Epithelial cell of prostate (primary cell): ENCODE measurements around the gene KCNK4.

ENCODE experiments used
- DNase-seq: peaks from one replicate; pipeline ENCODE4 v3.0.0-alpha.2; 2011; ENCODE audit warnings: low read depth, low spot score
- H3K27ac ChIP-seq: fragments of 450-650 bp; 2 replicates; pipeline ENCODE4 v1.5.1; 2017; ENCODE audit warnings: mild to moderate bottlenecking

KCNK4 gene

GRCh38 chr11:64267207-64267945, 23.7 kb upstream of the KCNK4 start:
- DNase-seq, result no peak
- H3K27ac ChIP-seq, result peak overlapping the region; percentile 97

DNA sequence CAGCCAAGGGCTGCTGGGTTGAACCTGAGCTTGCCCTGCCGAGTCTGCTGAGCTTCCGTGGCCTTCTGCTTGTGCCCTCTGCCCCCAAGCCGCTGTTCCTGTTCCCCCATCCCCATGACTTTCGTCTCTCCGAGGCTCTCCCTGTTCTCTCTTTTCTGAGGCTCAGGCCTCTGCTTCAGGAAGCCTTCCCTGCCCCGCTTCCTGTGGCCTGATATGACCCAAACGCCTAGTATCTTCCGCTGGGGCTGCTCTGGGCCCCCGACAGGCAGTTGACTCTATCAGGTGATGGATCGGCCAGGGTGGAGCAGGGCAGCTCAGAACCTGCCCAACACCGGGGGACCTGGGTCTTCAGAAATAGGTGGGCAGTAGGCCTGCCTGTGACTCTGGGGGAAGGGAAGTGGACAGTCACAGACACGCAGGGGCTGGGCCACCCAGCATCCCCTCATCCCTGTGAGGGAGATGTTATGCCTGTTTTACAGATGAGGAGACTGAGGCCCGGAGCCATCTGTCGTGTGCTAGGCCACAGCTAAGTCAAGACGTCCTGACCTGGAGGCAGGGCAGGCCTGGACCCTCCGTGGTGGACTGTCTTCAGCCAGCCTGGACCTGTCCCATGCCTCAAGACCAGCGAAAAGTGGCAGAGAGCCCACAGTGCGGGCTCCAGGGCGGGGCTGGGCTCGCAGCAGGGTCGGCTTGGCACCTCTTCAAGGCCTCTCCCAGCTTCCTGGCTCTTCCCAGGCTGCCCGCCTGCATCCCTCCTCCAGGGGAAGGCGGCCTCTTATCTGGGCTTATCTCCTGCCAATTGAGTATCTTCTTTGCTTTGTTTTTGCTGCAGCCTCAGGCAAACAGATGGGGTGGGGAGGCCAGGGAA, 22.8 kb upstream of the KCNK4 start:
- DNase-seq, result no peak
- peak overlapping the region; percentile 97 for H3K27ac ChIP-seq

GRCh38 chr11:64268893-64269539, 22.1 kb upstream of the KCNK4 start:
- no peak for DNase-seq
- H3K27ac ChIP-seq, result peak overlapping the region; percentile 97

- peak; percentile 99 for DNase-seq
- peak overlapping the region; percentile 97 for H3K27ac ChIP-seq
Measured at GRCh38 chr11:64269540-64270220, 21.4 kb upstream of the KCNK4 start.

- no peak for DNase-seq
Measured at GRCh38 chr11:64275031-64275800, 15.9 kb upstream of the KCNK4 start.

GRCh38 chr11:64275841-64276240, 15.3 kb upstream of the KCNK4 start:
- H3K27ac ChIP-seq, result peak overlapping the region; percentile 83
- no peak for DNase-seq

More at GRCh38 chr11:64275031-64275800, 15.9 kb upstream of the KCNK4 start:
- H3K27ac ChIP-seq, result no peak overlapping the region

GRCh38 chr11:64276653-64277431, 14.3 kb upstream of the KCNK4 start:
- DNase-seq, result peak; percentile 78
- H3K27ac ChIP-seq, result peak overlapping the region; percentile 83

- H3K27ac ChIP-seq, result peak overlapping the region; percentile 9
- no peak for DNase-seq
Measured at GRCh38 chr11:64278576-64279190, 12.4 kb upstream of the KCNK4 start.

DNA sequence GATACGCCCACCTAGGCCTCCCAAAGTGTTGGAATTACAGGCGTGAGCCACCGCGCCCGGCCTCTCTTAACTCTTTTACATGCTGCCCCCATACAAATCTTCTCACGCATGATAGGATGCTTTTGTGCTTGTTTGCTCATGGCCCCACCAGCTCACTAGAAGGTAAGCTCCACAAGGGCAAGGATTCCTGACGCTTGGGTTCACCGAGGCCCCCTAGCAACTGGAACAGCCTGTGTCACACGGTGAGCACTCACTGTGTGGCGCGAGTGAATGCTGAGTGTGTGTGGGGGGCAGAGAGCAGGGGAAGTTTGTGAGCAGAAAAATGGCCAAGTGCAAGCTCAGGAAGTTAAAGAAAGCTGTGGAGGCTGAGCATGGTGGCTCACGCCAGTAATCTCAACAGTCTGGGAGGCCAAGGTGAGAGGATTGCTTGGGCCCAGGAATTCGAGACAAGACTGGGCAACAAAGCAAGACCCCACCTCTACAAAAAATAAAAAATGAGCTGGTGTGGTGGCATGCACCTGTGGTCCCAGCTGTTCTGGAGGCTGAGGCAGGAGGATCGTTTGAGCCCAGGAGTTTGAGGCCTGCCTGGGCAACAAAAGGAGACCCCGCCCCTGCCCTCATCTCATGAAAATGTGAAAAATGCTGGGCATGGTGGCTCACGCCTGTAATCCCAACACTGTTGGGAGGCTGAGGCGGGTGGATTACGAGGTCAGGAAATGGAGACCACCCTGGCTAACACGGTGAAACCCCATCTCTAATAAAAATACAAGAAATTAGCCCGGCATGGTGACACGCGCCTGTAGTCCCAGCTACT, 8.9 kb upstream of the KCNK4 start:
- DNase-seq, result no peak
- no peak overlapping the region for H3K27ac ChIP-seq

DNA sequence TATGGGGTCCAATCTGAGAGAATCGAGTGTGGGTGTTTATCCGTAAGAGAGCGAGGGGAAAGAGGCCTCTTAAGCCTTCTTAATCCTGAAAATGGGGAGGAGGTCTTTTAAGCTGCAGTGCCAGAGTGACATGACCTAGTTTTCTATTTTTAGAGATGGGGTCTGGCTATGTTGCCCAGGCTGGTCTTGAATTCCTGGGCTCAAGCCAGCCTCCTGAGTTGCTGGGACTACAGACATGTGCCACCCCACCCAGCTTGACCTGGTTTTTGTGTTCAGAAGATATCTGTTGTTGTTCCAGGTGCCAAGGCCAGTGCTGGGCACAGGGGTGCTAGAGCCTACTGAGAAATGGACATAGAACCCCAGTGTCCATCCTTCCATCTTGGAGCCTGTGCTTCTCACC, 8.0 kb upstream of the KCNK4 start:
- DNase-seq, result no peak
- no peak overlapping the region for H3K27ac ChIP-seq

DNA sequence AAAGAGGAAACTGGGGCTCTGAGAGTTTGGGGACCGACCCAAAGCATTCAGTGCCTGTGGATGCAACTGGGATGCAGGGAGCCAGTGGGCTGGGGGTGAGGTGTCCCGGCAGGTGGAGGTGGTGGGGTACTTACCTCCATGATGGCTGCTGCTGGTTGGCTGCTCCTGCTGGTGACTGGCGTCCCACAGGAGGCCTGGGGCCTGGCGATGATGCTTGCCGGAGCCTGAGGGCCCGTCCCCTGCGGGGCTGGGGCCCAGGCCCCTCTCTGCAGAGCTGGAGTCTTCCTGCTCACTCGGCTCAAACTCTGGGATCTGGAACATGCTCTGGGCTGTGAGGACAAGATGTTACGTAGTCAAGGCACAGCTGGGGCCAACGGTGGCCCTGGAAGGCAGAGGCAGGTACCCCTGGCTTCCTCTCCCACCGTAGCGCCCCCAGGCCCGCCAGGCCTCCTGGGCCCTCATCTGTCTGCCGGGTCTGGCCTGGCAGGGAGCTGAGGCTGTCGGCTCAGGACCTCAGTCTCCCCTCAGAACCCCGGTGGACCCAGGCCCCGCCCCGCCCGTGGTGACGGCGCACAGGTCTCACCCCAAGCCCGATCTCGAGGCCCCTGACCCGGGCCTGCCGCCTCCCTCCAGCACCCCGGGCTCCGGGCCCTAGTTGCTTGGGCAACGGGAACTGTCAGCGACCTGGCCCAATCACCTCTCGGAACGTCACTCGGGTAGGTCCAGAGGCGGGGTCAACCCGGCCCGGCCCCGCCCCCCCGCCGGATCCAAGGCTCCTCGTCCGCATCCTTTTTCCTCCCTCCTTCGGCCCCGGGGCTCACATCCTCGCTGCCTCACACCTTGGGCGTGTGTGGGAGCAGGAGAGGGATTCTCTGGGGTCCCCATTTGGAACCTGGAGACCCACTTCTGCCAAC, 6.8 kb upstream of the KCNK4 start, which contains the start of gene BAD:
Gene BAD (minus strand): TSS at position 618 of the 914 bp plus-strand sequence. CDS start 297 bp downstream, at position 321.
- H3K27ac ChIP-seq, result peak within 1 kb of the TSS; percentile 92
- DNase-seq, result peak; percentile 45

DNA sequence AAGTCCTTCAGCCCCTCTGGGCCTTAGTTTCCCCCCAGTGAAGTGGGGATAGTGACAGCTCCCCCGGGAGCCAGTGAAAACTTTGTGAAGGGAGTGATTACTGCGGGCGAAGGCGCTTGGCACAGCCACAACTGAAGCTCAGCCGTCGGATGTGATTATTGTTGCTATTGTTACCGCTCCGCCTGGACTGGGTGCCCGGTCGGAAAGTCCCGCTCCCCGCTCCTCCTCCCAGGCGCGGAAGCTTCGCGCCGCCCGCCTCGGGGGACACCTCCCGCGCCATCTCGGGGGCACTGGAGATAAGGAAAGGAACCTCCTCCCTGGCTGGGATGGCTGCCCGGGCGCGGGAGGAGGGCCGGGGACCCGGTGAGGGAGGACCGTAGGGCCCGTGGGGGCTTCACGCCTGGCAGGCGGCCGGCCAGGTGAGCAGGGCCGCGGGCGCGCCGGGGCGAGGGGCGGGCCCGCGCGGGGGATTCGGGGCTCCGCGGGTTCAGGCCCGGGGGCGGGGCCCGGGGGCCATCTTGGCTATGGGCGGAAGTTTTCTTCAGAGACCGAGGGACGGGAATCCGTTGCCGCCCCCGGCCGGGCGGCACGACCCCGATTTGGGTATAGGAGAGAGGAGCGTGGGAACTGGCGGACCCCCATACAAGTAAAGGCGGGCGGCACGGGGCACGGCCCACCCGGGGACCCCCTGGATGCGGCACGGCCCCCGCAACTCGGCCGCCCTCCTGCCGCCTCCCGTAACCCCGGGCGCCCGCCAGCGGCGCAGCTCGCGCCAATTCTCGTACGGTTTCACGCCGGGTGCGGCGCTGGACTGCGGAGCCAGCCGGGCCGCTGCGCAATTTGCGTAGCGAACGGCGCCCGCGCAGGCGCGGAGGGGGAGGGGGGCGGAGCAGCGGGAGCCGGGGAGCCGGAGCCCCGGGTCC, 5.9 kb upstream of the KCNK4 start, which contains the start of gene GPR137:
Gene GPR137 (plus strand): TSS at position 887 of the 923 bp plus-strand sequence. CDS start 677 bp downstream, outside the sequence.
- H3K27ac ChIP-seq, result peak within 1 kb of the TSS; percentile 92
- no peak for DNase-seq

- no peak for DNase-seq
- peak overlapping the region; percentile 92 for H3K27ac ChIP-seq
Measured at GRCh38 chr11:64285885-64286800, 5.0 kb upstream of the KCNK4 start.

GRCh38 chr11:64286801-64287159, 4.3 kb upstream of the KCNK4 start:
- H3K27ac ChIP-seq, result no peak overlapping the region
- no peak for DNase-seq
